ENCODE data around the gene BFSP2.
"Not testable (repeated sequence)": the region's sequence is repeated elsewhere in the genome, so short reads cannot be mapped to it uniquely, and the experiment has no call there.

The BFSP2 gene

DNA sequence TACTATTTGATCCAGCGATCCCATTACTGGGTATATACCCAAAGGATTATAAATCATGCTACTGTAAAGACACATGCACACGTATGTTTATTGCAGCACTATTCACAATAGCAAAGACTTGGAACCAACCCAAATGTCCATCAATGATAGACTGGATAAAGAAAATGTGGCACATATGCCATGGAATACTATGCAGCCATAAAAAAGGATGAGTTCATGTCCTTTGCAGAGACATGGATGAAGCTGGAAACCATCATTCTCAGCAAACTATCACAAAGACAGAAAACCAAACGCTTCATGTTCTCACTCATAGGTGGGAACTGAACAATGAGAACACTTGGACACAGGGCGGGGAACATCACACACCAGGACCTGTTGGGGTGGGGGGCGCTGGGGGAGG is 82.6 kb downstream of the BFSP2 start:
- not testable (repeated sequence) for DNase-seq

DNA sequence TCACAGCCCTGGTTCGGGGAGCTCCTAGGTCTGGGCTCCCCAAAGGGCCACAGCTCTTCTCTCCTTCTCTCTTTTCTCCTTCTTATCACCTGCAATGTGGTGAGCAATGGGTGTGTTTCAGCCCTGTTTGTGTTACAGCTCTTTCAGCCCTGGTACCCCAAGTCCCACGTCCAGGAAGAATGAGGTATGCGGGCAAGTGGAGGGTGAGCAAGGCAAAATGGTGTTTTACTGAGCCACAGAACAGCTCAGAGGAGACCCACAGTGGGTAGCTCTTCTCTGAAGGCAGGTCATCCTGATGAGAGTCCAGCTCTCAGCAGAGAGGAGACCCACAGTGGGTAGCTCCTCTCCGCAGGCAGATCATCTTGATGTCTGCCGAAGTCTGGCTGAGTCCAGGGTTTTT is 86.8 kb downstream of the BFSP2 start:
- DNase-seq, result no peak

DNA sequence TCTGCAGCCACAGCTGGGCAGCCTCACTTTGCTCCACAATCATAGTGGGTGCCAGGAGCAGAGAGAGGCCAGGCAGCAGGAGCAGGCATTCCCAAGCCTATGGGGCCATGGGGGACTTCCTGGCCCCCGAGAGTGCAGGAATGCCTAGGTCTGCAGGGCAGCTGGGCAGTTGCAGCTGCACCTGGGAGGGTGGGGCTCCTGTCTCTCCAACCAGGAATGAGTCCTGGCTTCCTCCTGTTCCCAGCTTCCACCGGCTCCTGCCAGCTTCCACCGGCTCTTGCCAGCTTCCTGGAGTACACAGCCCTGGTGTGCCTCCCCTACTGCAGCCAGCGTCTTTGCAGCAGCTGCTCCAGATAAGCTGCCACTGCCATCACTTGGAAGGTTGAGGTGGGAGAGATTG is 87.3 kb downstream of the BFSP2 start:
- no peak for DNase-seq

DNA sequence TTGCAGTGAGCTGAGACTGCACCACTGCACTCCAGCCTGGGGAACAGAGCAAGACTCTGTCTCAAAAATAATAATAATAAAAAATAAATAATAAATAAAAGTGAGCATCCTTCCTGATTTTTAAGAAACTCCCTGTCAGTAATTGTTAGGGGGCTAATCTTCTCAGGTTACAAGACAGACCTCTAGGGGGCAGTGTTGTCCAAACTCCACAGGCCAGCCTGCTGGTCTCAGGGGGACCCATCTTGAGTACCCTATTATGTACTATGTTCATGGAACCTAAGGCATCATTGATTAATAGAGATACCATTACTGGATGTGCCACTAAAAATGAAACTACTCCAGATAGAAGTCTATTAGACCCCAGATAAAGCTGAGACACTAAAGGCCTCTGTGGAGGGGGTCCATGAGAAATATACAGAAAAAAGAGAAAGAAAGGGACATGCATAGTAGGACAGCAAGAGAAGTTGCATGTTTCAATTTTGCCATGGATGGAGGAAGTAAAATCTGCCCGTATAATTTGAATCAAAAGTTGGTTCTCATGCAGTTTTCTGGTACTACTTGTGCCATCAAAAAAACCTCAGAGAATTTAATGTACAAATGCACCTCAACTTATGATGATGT is 88.2 kb downstream of the BFSP2 start:
- peak; percentile 48 for DNase-seq

DNA sequence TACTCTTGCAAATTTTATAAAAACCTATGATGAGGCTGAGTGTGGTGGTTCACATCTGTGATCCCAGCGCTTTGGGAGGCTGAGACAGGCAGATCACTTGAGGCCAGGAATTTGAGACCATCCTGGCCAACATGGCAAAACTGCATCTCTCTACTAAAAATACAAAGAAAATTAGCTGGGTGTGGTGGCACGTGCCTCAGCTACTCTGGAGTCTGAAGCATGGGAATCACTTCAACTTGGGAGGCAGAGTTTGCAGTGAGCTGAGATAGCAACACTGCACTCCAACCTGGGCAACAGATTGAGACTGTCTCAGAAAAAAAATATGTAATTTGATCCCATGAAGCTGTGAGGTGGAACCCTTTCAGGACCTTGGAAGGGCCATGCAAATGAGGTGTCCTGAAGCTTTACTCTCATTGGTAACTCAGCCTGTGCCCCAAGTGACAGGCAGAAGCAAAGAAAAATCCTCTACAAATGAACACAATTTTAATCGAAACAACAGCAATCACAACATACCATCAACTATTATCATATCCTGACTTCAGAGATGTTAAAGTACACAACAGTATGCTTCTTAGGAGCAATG is 89.0 kb downstream of the BFSP2 start:
- no peak for DNase-seq

DNA sequence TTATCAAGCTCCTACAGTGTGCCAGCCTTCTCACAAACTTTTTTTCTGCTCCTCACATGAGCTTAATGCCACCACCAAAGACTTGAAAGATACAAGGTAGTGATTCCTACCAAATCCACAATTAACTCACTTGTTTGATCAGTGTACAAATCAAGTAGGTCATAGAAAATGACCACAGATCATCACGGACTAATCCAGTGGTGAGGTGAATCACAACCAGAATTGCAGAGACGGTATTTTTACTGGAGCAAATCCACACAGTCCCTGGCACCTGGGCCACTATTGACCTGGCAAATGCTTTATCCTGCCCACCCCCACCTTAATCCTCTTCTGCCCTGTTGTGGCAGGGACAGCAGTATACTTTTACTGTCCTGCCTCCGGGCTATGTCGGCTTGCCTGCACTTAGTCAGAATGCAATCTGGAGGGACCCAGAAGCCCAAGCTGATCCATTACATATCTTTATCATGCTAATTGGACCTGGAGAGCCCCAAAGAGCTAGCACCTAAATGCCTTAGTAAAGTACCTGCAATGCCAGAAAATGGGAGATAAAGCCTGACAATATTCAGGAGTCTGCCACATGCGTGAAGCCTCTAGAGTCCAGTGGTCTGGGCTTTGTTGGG is 89.7 kb downstream of the BFSP2 start:
- no peak for DNase-seq

DNA sequence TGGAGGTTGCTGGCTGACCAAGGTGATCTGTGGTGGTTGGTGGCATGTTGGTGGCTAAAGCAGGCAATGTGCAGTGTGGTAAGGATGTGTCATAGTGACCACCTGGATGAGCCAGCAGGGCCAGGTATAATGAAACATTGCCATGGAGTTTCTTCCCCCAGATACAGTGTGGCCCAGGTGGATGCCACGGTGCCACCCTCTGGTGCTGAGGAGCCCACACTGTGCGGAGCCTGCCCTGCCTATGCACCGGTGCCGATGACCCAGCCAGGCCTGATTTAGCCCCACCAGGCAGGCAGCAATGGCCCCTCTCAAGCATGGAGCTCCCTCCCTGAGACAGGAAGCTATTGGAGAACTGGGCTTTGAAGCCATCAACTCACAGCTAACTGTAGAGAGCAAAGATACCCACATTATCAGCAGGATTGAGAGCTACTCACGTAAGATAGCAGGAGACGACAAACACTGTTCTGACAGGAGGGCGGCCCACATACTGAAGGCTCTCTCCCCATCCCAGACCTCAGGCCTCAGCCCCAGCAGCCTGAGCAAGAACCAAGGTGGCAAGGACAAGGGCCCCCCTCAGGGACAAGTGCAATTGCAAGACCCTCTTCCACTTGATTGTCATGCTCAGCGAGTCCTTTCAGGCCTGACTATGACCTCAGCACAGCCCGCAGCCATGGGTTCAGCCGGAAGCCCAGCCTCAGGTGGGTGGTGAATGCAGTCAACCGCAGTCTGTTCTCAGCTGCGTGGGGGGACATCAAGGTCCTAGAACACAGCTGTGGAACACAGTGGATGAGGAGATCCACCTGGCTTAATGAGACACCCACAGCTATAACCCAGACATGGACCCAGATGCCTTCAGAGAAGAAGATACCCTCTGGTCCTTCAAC is 90.9 kb downstream of the BFSP2 start:
- DNase-seq, result peak; percentile 74

DNA sequence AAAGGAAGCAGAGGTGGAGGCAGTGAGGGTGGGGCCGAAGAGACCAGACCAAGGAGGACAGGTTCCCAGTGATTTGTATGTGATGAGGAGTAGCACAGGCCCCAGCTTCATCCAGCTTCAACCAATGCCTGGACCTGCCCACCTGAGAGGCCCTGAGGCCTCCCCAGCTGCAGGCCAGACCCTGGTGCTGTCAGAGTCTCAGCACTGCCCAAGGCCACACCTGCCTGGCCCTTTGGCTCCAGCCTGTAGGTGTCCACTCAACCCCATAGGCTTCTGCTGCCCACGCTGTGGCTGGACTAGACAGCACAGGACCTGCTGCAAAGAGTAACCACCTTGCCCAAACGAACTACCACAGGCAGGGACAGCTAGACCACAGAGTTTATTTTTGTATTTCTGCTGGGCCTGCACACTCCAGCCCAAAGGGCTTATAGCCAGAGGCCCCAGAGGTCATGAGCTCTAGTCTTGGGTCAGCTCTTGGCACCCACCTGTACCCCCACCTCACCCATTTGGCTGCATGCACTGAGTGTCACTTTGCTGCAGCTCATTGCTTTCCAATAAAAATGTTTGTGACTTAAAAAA is 91.7 kb downstream of the BFSP2 start:
- no peak for DNase-seq

DNA sequence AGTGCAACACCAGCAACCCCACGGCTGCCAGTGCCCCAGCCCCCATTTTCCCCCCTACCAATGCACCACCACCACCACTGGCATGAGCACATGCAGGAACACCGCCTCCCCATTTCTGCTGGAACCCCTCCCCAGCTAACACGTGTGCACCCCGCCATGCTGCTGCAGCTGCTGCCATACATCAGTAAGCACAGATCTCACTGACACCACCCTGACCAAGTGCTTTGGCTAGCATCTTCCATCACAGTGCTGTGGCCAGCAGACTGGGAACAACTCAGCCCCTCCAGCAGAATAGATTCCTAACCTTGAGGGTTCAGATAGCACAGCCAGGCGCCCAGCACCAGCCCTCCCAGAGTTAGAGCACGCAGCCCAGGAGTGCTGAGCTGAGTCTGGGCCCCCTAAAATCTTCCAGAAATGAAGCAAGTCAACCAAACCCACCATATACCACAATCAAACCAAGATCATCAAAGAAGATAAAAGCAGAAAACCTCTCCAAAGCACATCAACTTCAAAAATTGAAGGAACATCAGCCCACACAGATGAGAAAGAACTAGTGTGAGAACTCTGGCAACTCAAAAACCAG is 92.4 kb downstream of the BFSP2 start:
- no peak for DNase-seq

DNA sequence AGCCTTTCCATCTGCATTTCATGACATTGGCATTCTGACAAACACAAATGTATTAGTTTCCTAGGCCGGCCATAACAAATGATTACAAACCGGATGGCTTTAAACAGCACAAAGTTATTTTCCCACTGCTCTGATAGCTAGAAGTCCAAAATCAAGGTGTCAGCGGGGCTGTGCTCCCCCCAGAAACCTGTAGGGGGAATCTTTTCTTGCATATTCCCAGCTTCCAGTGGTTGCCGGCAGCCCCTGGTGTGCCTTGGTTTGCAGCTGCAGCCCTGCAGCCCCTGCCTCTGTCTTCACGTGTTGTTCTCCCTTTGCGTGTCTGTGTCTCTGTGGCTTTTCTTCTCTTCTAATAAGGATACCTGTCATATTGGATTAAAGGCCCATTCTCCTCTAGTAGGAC is 94.6 kb downstream of the BFSP2 start:
- DNase-seq, result no peak

DNA sequence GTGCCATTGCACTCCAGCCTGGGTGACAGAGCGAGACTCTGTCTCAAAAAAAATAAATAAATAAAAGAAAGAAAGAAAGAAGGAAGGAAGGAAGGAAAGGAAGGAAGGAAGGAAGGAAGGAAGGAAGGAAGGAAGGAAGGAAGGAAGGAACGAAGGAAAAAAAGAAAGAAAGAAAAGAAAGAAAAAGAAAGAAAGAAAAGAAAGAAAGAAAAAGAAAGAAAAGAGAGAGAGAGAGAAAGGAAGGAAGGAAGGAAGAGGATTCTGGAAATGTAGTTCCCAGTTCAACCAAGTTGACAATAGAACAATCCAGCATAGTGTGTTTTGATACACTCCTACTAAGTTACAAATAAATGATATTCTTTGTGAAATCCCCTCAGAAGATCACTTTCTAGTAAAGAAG is 102.7 kb downstream of the BFSP2 start:
- DNase-seq, result not testable (repeated sequence)

DNA sequence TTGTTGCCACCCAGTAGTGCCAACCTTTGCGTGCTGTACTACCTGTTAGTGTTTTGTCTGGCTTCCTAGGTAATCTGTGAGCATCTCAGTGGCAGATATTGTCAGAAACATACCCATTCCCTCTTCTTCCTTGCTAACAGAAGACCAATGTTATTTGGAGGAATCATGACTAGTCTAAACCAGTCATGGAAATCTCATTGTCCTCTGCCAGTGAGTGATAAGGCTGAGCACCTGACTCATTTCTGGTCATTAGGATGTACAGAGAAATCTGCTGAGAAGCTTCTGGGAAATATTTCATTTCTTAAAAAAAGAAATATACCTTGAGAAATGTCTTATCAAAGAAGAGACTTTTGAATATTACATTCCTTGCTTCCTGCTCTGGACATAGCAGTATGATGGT is 103.6 kb downstream of the BFSP2 start:
- no peak for DNase-seq

DNA sequence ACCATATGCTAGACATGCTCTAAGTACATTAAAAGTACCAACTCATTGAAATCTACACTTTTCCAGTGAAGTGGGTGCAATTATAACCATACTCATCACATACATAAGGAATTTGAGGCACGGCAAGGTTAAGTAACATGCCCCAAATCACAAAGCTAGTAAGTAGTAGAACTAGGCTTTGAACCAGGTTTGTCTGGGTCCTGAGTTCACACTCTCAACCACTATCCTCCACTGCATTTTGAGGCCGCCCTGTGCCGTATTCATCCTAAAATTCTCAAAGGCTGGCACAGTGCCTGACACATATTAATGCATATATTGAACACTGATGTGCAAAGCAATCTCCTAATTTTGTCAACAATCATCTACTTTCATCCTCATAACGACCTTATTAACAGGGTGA is 104.9 kb downstream of the BFSP2 start:
- no peak for DNase-seq

DNA sequence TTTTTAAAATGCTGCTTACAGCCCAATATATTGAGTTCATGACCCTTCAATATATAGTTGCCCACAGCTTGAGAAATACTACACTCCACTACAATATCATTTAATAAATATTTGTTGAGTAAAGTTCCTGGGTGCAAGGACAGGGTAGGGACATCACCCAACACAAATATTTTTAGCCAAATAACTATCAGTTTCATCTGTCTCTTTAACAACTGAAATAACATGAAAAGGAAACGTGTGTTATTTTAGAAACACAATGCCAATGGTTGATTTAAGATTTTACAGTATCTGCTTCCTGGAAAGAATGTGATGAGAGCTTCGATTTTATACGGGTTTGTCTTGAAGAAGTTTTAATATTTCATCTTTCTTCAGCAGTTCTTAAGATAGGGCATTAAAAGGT is 106.0 kb downstream of the BFSP2 start:
- no peak for DNase-seq

DNA sequence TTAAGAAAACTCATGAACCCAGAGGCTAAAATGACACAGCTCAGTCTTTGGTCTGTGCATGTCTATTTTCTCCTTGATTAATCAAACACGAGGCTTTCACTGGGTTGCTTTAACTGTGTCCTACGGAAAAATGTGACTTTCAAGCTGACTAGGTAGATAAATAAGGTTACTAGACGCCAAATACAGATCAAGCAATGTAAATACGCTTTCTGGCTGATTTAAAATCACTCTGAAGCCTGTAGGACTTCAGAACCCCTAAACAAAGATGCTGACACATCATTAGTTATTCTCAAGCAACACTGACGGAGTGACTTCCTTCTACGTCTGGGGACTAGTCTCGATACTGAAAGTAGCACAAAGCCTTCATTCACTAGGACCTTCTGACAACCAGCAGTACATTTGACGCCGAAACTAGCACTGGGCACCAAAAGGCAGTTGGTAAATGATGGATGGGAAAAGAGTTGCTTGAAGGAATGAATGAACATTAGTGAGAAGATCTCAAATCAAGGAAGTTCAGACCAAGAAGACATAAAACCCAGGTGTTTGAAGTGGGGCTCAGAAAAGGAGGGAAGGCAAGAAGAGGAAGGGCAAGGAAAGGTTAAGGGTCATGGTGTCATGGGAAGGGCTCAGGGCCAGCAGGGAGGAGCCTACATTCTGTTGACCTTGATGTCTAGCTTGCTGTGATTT is 106.5 kb downstream of the BFSP2 start:
- DNase-seq, result peak; percentile 43

DNA sequence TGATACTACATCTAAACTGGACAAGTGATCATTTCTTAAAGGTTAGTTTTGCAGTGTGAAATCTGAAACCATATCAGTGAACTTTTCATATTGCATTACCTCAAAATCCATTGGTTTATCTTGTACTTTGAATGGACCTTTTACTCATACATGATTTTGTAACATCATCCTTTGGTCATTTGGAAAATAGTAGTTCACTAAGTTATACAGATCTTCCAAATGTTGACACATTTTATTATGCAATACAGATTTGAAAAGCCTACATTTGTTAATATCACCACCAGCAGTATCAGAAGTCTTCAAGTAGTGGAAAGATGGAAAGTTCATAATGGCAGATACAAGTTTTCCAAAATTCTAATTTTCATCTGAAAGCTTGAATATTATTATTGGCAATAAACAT is 109.6 kb downstream of the BFSP2 start:
- no peak for DNase-seq

DNA sequence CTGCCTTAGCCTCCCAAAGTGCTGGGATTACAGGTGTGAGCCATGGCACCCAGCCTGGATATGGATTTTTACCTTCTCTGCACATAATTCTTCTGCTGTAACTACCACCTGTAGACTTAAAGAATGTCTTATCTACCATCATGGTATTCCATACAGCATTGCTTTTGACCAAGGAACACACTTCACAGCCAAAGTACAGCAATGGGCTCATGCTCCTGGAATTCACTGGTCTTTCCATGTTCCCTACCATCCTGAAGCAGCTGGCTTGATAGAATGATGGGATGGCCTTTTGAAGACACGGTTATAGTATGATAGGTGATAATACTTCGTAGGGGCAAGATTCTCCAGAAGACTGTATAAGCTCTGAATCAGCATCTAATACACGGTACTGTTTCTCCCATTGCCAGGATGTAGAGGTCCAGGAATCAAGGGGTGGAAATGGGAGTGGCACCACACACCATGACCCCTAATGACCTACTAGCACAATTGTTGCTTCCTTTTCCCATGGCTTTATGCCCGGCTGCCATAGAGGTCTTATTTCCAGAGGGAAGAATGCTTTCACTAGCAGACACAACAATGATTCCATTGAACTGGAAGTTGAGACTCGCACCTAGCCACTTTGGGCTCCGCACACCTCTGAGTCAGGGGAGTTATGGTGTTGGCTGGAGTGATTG is 112.7 kb downstream of the BFSP2 start:
- no peak for DNase-seq

DNA sequence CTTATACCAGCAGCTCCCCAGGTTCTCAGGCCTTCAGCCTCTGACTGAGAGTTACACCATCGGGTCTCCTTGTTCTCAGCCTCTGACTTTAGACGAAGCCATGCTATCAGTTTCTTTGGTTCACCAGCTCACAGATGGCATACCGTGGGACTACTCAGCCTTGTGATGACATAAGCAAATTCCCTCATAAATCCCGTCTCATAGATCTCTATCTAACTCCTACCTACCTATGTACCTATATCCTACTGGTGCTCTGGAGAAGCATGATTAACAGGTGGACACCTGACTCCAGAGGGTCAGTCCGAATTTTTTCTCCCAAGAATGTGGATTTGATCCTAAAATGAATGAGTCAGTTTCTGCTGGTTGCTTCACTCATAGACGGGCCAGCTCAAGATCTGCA is 114.6 kb downstream of the BFSP2 start:
- no peak for DNase-seq

DNA sequence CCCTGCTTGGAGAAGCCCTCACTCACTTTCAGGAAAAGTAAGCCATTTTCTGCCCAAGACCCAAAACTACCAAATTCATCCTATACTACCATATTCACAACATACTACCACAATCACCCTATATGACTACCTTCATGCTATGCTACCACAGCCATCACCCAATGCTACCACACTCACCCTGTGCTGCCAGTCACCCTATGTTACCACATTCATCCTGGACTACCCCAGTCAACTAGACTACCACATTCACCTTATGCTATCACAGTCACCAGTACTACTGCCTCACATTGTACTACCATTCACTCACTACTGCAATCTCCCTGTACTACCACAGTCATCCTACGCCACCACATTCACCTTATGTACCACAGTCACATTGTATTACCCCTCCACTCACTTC is 115.3 kb downstream of the BFSP2 start:
- no peak for DNase-seq

DNA sequence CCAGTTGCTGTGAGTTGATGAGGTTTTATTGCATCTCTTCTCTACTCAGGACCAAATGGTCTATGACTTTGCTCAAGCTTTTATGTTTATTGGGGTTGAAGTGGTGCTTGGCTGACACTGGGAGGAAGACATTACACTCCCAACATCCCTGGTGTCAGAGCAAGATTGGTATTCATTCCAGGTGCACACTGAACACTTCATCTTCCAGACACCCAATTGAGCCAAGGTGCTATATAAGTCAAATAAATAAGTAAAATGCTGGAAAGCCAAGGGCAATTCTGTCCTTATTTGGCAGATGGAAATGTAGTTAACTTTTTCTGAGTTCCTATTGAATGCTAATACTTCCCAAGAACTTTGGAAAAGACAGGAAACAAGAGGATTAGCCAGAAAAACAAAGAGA is 120.4 kb downstream of the BFSP2 start:
- no peak for DNase-seq

DNA sequence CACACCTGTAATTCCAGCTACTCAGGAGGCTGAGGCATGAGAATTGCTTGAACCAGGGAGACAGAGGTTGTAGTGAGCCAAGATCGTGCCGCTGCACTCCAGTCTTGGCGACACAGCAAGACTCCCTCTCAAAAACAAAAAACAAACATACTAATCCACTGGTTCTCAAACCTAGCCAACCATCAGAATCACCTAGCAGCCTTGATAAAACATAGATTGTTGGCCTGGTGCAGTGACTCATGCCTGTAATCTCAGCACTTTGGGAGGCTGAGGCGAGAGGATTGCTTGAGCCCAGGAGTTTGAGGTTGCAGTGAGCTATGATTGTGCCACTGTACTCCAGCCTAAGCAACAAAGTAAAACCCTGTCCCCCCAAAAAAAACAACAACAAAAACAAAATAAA is 121.1 kb downstream of the BFSP2 start:
- not testable (repeated sequence) for DNase-seq

DNA sequence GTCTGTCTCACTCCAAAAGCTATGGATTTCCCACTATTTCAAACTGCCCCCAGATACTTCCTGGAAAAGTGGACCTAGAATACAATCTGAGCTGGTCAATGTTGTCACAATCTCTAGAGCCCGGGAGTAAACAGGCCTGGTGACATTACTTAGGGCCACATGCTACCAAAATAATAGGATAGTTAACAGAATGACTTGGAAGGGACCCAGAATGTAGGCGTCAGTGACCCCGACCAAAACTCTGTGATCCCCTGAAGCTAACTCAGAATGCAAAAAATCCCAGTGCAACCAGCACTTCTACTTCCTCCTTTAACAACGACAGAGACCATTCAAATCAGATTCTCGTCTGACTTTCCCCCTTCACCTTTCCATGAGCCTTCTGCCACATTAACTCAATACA is 122.1 kb downstream of the BFSP2 start:
- DNase-seq, result no peak

Measured in CD4-positive, alpha-beta T cell treated with Interleukin-15 for 1 hour (primary cell).